GM19463 (cell line): Measurements from ENCODE around the gene SEC14L6.
A peak's percentile ranks its signal among the peaks of the same experiment; 100 is the strongest.
"Not testable (repeated sequence)": the region's sequence is repeated elsewhere in the genome, so short reads cannot be mapped to it uniquely, and the experiment has no call there.

Source experiments
- ATAC-seq: cut with Tn5 transposase; IDR thresholded peaks from one replicate; pipeline ENCODE4 v1.9.1; 2021; ENCODE audit warnings: mild to moderate bottlenecking, moderate library complexity; ENCODE audit not compliant: unreplicated experiment

The SEC14L6 gene

GRCh38 chr22:30546616-30547015 lies at the start of gene SEC14L6:
TSS of gene SEC14L6 (minus strand) at chr22:30546741. CDS start at chr22:30546682, 59 bp downstream.
- no peak for ATAC-seq

GRCh38 chr22:30596199-30596598 lies 49.7 kb upstream of the SEC14L6 start:
- ATAC-seq, result no peak

GRCh38 chr22:30592360-30592713 lies 45.8 kb upstream of the SEC14L6 start:
- not testable (repeated sequence) for ATAC-seq

GRCh38 chr22:30591588-30592359 lies 45.2 kb upstream of the SEC14L6 start, which contains the start of gene PES1:
TSS of gene PES1 (minus strand) at chr22:30591910. CDS start at chr22:30591833, 77 bp downstream.
- peak; percentile 98 for ATAC-seq

GRCh38 chr22:30591191-30591587 lies 44.6 kb upstream of the SEC14L6 start:
- ATAC-seq, result no peak

GRCh38 chr22:30586414-30586813 lies 39.9 kb upstream of the SEC14L6 start:
- ATAC-seq, result no peak

- ATAC-seq, result no peak
Measured at GRCh38 chr22:30584441-30584840, 37.9 kb upstream of the SEC14L6 start.

GRCh38 chr22:30582788-30583545 lies 36.4 kb upstream of the SEC14L6 start:
- ATAC-seq, result no peak

GRCh38 chr22:30582051-30582450 lies 35.5 kb upstream of the SEC14L6 start:
- no peak for ATAC-seq

GRCh38 chr22:30580896-30581295 lies 34.4 kb upstream of the SEC14L6 start:
- ATAC-seq, result no peak

- no peak for ATAC-seq
Measured at GRCh38 chr22:30578481-30578880, 31.9 kb upstream of the SEC14L6 start.

GRCh38 chr22:30575859-30576258 lies 29.3 kb upstream of the SEC14L6 start:
- no peak for ATAC-seq

GRCh38 chr22:30574997-30575671 lies 28.6 kb upstream of the SEC14L6 start:
- ATAC-seq, result no peak

GRCh38 chr22:30574095-30574981 lies 27.8 kb upstream of the SEC14L6 start, which contains the start of gene GAL3ST1:
TSS of gene GAL3ST1 (minus strand) at chr22:30574665. CDS start at chr22:30557392, 17,273 bp downstream.
- ATAC-seq, result no peak

GRCh38 chr22:30573594-30574094 lies 27.1 kb upstream of the SEC14L6 start:
- no peak for ATAC-seq

- ATAC-seq, result no peak
Measured at GRCh38 chr22:30572840-30573593, 26.5 kb upstream of the SEC14L6 start.

- no peak for ATAC-seq
Measured at GRCh38 chr22:30572210-30572609, 25.7 kb upstream of the SEC14L6 start.

- no peak for ATAC-seq
Measured at GRCh38 chr22:30569674-30570202, 23.2 kb upstream of the SEC14L6 start.

GRCh38 chr22:30568137-30568805 lies 21.7 kb upstream of the SEC14L6 start:
- ATAC-seq, result no peak
